GM21526 (cell line): Measurements from ENCODE around the gene XIST.
"Not testable (repeated sequence)": the region's sequence is repeated elsewhere in the genome, so short reads cannot be mapped to it uniquely, and the experiment has no call there.

Source experiments
- ATAC-seq: cut with Tn5 transposase; IDR thresholded peaks from one replicate; pipeline ENCODE4 v1.9.1; 2021; ENCODE audit warnings: moderate library complexity; ENCODE audit not compliant: unreplicated experiment, low FRiP score

XIST gene

DNA sequence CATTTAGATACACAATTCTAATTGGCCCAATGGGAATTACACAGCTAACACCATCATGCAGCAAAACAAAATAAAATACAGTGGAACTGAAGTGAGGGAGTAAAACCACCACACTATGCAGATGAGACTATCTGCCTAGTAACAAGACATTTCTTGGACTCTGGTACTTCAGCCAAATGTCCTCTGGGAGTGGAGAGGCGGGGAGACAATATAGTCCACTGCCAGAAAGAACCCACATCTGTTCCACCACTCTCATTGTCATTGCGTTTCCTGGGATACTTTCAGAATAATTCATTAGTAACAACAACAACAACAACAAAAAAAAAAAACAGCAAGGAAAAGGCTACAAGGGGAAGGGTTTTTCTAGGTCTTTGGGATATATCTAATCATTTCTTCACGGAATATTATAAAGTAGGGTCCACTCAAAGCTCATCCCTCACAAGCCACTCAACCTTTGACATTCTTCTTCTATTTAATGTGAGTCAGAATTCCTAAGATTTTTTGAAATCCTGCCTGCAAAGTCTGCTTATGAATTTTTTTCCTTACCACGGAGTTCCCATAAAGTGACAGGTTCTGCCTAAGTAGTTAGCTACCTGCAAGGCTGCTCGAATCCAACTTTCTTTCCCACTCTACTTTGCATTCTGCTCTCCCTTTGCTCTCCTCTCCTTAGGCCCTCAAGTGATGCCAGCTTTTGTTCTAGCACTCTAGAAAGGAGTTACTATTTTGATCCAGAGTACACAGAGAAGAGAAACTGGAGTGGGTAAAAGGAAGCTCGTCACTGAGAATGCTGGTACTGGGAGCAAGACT, 34.9 kb downstream of the XIST start:
- ATAC-seq = no peak

DNA sequence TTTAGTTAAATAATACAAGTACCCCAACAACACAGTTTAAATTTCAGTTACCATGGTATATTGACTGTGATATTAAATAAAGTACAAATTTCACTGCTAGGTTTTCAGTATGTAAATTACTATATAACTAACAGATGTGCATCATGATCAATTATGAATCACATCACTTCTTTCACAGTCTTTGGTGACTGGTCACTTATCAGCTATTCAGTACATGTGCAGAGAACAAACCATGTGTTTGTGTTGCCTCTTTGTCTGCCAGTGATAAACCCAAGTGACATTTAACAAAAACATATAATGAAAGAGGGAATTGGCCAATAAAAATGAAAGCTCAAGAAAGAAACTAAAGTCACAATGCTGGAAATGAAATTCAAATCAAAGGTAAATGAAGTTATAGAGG, 40.3 kb downstream of the XIST start:
- no peak for ATAC-seq

DNA sequence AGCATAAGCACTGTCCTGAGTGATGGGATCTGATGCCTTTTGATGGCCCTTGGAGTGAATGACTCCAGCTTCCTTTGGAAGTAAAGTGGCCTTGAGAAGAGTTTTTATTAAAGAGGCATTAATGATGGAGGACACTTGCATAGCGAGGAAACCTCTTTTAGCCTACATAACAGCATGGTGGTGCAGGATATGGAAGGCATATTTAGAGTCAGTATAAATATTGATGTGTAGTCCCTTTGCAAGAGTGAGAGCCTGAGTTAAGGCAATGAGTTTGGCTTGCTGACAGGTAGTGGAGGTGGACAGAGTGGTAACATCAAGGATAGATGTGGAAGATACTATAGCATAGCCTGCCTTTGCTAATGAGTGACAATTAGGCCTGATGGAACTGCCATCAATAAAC, 48.4 kb downstream of the XIST start:
- ATAC-seq = not testable (repeated sequence)

DNA sequence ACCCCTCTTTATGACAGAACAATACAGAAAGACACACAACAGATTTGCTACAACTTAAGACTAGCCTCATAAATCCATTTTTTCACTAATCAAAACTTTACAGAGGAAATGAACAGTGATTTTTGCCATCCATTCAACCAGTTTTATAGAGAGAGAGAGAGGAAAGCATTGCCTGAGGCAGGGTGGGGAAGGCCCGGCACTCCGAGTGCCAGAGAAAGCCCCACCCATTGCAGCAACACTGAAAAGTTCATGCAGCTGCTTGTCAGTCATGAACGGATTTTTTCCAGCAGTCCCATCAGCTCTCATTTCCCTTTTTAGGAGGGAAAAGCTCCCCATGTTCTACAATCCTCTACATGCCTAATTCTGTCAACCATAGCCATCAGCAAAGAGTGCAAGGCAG, 52.6 kb downstream of the XIST start:
- ATAC-seq = no peak

DNA sequence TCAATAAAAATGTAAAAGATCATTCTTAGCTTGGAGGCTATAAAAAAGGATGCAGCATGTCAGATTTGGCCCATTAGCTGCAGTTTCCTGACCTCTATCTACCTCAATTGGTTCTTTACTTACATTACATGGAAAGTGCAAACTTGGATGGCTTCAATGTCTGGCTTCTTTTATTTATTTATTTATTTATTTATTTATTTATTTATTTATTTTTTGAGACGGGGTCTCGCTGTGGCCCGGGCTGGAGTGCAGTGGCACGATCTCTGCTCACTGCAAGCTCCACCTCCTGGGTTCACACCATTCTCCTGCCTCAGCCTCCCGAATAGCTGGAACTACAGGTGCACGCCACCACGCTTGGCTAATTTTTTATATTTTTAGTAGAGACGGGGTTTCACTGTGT, 60.0 kb downstream of the XIST start:
- ATAC-seq = not testable (repeated sequence)

DNA sequence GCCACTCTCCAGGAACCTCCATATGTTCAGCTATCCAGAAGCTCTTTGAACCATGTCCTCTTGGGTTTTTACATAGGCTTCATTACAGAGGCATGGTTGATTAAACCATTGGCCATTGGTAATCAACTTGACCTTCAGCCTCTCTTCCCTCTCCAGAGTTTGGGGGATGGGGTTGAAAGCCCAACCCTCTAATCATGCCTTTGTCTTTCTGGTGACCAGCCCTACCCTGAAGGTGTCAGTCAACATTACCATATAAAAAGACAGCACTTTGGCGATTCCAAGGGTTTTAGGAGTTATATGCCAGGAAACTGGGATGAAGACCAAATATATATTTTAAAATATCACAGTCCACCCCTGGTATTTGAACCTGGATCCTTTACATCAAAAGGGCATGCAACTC, 67.0 kb downstream of the XIST start:
- ATAC-seq = no peak
